Activated naive CD8-positive, alpha-beta T cell treated with anti-CD3 and anti-CD28 coated beads for 36 hours (primary cell): ENCODE measurements around the gene A2ML1. TPM values are rescaled to one million over a fixed set of nuclear protein-coding genes. Genes with fewer than 3 reads are reported as not detected.

ENCODE experiments used
- DNase-seq: peaks from one replicate; pipeline ENCODE4 v3.0.0; 2021
- H3K27ac Mint-ChIP-seq: one replicate; pipeline ENCODE4 v1.8.0; 2022; ENCODE audit warnings: mild to moderate bottlenecking, moderate library complexity, mixed read lengths
- H3K27me3 Mint-ChIP-seq: one replicate; pipeline ENCODE4 v1.8.0; 2022; ENCODE audit warnings: mild to moderate bottlenecking, mixed read lengths
- H3K36me3 Mint-ChIP-seq: one replicate; pipeline ENCODE4 v1.8.0; 2021; ENCODE audit warnings: mild to moderate bottlenecking, mixed read lengths
- H3K4me1 Mint-ChIP-seq: one replicate; pipeline ENCODE4 v1.8.0; 2021; ENCODE audit warnings: mixed read lengths
- H3K4me3 Mint-ChIP-seq: one replicate; pipeline ENCODE4 v1.8.0; 2022; ENCODE audit warnings: mild to moderate bottlenecking, moderate library complexity, mixed read lengths
- H3K9me3 Mint-ChIP-seq: one replicate; pipeline ENCODE4 v1.8.0; 2022; ENCODE audit warnings: mixed read lengths
- total RNA-seq, 2 experiments: library from RNA; stranded (reverse); gene quantifications; one replicate each; pipeline ENCODE4 v1.2.3, GENCODE V29; 2021

Gene A2ML1
- total RNA-seq, 2 experiments from 2014 or later, result not detected

GRCh38 chr12:8860165-8860961 is 37.9 kb downstream of the A2ML1 start:
- Mint-ChIP-seq H3K9me3 (no peaks in the 10 kb centered on the region), H3K36me3 (no peaks in the 10 kb centered on the region), H3K27me3 (peaks cover 4% of the 10 kb centered on the region), H3K4me3 (no peak overlapping the region), H3K27ac (no peak overlapping the region), H3K4me1 (no peaks in the 10 kb centered on the region)
- peak; percentile 15 for DNase-seq

DNA sequence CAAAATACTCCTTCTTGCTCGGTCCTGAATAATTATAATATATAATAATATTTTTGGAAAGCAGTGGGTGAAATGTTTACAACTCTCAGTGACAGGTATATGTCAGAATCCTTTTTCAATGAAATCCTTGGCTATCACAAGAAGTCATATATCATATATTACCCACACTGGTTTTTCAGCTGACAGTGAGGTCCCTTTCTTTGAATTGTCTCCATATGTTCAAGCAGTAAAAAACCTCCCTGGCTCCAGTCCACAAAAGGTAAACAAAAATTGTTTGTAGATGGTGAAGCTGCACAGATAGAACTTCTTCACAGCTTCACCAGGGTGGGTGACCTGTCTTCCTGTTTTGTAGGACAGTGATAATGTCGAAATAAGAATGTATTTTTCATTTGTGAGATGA is 44.0 kb downstream of the A2ML1 start:
- Mint-ChIP-seq H3K36me3 (no peaks in the 10 kb centered on the region), H3K4me3 (no peak overlapping the region), H3K27ac (no peak overlapping the region), H3K9me3 (no peaks in the 10 kb centered on the region), H3K27me3 (peaks cover 4% of the 10 kb centered on the region), H3K4me1 (no peaks in the 10 kb centered on the region)
- no peak for DNase-seq

GRCh38 chr12:8867009-8867408 is 44.6 kb downstream of the A2ML1 start:
- H3K9me3 Mint-ChIP-seq, result no peaks in the 10 kb centered on the region
- no peaks in the 10 kb centered on the region for H3K27me3 Mint-ChIP-seq
- no peak overlapping the region for H3K27ac Mint-ChIP-seq
- H3K4me1 Mint-ChIP-seq, result no peaks in the 10 kb centered on the region
- DNase-seq, result no peak
- H3K36me3 Mint-ChIP-seq, result no peaks in the 10 kb centered on the region
- H3K4me3 Mint-ChIP-seq, result no peak overlapping the region

DNA sequence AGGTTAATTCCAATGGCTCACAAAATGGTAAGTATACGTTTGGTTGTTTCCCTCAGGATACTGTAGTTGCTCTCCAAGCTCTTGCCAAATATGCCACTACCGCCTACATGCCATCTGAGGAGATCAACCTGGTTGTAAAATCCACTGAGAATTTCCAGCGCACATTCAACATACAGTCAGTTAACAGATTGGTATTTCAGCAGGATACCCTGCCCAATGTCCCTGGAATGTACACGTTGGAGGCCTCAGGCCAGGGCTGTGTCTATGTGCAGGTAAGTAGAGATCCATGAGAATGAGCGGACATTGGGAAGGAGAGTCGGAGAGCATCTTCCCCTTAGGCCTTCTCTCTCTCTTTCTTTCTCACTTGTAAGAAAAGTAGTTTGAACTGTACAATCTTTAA is 45.4 kb downstream of the A2ML1 start:
- H3K36me3 Mint-ChIP-seq, result no peaks in the 10 kb centered on the region
- no peak overlapping the region for H3K4me3 Mint-ChIP-seq

DNA sequence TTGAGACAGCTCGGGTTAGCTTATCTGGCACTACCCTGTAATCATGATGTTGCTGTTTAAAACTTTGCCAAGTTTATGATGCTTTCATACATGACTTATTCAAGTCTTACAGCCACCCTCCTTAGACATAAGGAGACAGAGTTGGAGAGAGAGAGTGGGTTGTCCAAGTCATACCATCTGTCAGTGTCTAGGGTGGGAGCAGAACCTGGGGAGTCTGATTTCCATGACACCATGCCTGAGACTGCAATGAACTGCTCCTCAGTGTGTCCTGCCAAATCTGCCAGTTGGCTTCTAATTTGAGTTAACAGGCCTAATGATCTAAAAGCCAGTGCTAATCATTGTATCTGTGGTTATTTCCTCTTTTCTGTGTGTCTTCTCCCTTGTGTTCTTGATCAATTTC is 48.2 kb downstream of the A2ML1 start:
- no peak overlapping the region for H3K27ac Mint-ChIP-seq
- H3K4me1 Mint-ChIP-seq, result no peaks in the 10 kb centered on the region
- H3K36me3 Mint-ChIP-seq, result no peaks in the 10 kb centered on the region

More for the DNA sequence above, 45.4 kb downstream of the A2ML1 start:
- H3K27ac Mint-ChIP-seq, result no peak overlapping the region
- H3K4me1 Mint-ChIP-seq, result no peaks in the 10 kb centered on the region
- no peaks in the 10 kb centered on the region for H3K27me3 Mint-ChIP-seq
- H3K9me3 Mint-ChIP-seq, result no peaks in the 10 kb centered on the region
- no peak for DNase-seq

GRCh38 chr12:8871068-8871467 is 48.6 kb downstream of the A2ML1 start:
- Mint-ChIP-seq H3K27ac (no peak overlapping the region), H3K9me3 (no peaks in the 10 kb centered on the region), H3K36me3 (no peaks in the 10 kb centered on the region), H3K4me1 (no peaks in the 10 kb centered on the region), H3K4me3 (no peak overlapping the region), H3K27me3 (no peaks in the 10 kb centered on the region)
- DNase-seq, result no peak

More for the DNA sequence above, 48.2 kb downstream of the A2ML1 start:
- Mint-ChIP-seq H3K27me3 (no peaks in the 10 kb centered on the region), H3K9me3 (no peaks in the 10 kb centered on the region), H3K4me3 (no peak overlapping the region)
- DNase-seq, result no peak

- Mint-ChIP-seq H3K27me3 (no peaks in the 10 kb centered on the region), H3K36me3 (no peaks in the 10 kb centered on the region), H3K4me1 (peaks cover 7% of the 10 kb centered on the region), H3K9me3 (no peaks in the 10 kb centered on the region), H3K4me3 (no peak overlapping the region), H3K27ac (no peak overlapping the region)
- DNase-seq, result no peak
Observed at GRCh38 chr12:8876887-8877286, 54.5 kb downstream of the A2ML1 start.

DNA sequence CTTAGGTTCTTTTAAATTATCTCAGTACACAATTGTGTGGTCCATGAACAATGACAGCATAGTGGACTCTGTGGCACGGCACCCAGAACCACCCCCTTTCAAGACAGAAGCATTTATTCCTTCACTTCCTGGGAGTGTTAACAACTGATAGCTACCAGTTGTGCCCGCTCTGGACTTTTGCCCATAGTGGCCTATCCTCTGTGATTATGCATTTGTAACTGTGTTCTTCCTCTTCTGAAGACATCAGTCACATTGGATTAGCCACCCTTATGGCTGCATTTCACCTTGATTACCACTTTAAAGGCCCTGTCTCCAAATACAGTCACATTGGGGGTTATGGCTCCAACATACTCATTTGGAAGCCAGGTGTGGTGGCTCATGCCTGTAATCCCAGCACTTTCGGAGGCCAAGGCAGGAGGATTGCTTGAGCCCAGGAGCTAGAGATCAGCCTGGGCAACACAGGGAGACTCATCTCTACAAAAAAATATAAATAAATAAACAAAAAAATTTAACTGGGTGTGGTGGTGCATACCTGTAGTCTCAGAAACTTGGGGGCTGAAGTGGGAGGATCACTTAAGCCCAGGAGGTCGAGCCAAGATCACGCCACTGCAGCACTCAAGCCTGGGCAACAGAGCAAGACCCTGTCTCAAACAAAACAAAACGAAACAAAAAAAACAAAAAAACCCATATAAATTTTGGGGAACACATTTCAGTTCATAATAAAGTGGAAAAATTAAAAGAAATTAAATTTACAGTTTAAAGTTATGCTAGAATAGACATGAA is 64.3 kb downstream of the A2ML1 start:
- no peaks in the 10 kb centered on the region for H3K9me3 Mint-ChIP-seq
- H3K4me1 Mint-ChIP-seq, result peaks cover 6% of the 10 kb centered on the region
- no peaks in the 10 kb centered on the region for H3K36me3 Mint-ChIP-seq
- H3K4me3 Mint-ChIP-seq, result no peak overlapping the region
- no peak overlapping the region for H3K27ac Mint-ChIP-seq
- H3K27me3 Mint-ChIP-seq, result no peaks in the 10 kb centered on the region
- no peak for DNase-seq

DNA sequence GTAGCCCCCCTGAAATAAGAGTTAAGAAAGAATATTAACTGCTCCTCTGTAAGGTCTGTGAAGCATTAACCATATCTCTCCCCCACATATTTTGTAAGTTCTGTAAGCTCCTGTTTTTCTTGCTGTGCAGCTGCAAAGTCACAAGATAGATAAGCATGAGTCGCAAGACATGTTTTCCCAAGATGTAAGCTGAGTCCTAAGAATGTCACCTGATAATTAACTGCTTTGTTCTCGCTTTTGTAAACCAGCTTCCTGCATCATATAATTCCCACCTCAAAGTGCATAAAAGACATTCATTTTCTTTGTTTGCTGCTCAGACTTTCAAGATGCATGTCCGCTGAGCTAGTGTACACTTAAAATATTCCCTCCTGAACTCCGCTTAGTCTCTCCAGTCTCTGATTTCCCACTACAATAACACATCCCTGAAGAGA is 64.9 kb downstream of the A2ML1 start:
- H3K27me3 Mint-ChIP-seq, result no peaks in the 10 kb centered on the region

GRCh38 chr12:8890313-8891085 is 68.1 kb downstream of the A2ML1 start:
- Mint-ChIP-seq H3K4me3 (peak overlapping the region; percentile 80), H3K36me3 (no peaks in the 10 kb centered on the region), H3K27ac (no peak overlapping the region), H3K4me1 (peaks cover 10% of the 10 kb centered on the region), H3K9me3 (no peaks in the 10 kb centered on the region), H3K27me3 (no peaks in the 10 kb centered on the region)
- DNase-seq, result peak; percentile 56

More for the DNA sequence above, 64.9 kb downstream of the A2ML1 start:
- H3K4me1 Mint-ChIP-seq, result peaks cover 6% of the 10 kb centered on the region
- DNase-seq, result no peak
- no peak overlapping the region for H3K27ac Mint-ChIP-seq
- H3K36me3 Mint-ChIP-seq, result no peaks in the 10 kb centered on the region
- H3K4me3 Mint-ChIP-seq, result no peak overlapping the region
- no peaks in the 10 kb centered on the region for H3K9me3 Mint-ChIP-seq

DNA sequence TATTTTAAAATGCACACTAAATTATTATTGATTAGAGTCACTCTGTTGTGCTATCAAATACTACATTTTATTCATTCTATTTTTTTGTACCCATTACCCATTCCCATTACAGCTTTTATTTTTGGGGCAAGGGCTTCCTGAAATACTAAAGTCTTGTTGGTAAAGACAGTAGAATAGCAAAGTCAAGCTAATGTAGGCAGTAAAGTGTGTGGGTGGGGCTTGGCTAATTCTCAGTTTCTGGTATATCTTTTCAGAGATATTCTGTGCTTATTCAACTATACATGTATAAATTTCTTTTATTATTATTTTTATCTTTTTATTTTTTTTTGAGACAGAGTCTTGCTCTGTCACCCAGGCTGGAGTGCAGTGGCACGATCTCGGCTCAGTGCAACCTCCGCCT is 69.6 kb downstream of the A2ML1 start:
- peaks cover 10% of the 10 kb centered on the region for H3K4me1 Mint-ChIP-seq
- H3K27me3 Mint-ChIP-seq, result no peaks in the 10 kb centered on the region
- H3K4me3 Mint-ChIP-seq, result no peak overlapping the region
- no peak overlapping the region for H3K27ac Mint-ChIP-seq
- H3K9me3 Mint-ChIP-seq, result no peaks in the 10 kb centered on the region
- no peak for DNase-seq
- no peaks in the 10 kb centered on the region for H3K36me3 Mint-ChIP-seq

- Mint-ChIP-seq H3K4me3 (no peak overlapping the region), H3K36me3 (no peaks in the 10 kb centered on the region), H3K4me1 (peaks cover 10% of the 10 kb centered on the region), H3K9me3 (no peaks in the 10 kb centered on the region), H3K27ac (no peak overlapping the region), H3K27me3 (no peaks in the 10 kb centered on the region)
- DNase-seq, result no peak
Observed at GRCh38 chr12:8894378-8894777, 72.0 kb downstream of the A2ML1 start.

DNA sequence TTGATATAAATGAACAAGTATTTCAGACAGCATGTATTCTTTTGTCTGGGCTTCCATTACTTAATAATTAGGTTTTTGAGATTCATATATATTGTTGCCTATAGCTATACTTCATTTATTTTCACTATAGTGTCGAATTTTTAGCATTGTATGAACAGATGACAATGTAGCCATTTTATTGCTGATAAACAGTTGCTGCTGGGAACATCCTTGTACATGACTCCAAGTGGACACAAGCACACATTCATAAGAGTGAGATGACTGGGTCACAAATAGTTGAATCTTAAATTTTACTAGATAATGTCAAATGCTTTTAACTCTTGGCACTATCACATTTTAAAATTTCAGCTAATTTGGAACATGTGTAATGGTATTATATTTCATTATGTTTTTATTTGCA is 72.6 kb downstream of the A2ML1 start:
- DNase-seq, result no peak
- Mint-ChIP-seq H3K27ac (no peak overlapping the region), H3K27me3 (no peaks in the 10 kb centered on the region), H3K4me3 (no peak overlapping the region), H3K4me1 (peaks cover 10% of the 10 kb centered on the region), H3K36me3 (no peaks in the 10 kb centered on the region), H3K9me3 (no peaks in the 10 kb centered on the region)

DNA sequence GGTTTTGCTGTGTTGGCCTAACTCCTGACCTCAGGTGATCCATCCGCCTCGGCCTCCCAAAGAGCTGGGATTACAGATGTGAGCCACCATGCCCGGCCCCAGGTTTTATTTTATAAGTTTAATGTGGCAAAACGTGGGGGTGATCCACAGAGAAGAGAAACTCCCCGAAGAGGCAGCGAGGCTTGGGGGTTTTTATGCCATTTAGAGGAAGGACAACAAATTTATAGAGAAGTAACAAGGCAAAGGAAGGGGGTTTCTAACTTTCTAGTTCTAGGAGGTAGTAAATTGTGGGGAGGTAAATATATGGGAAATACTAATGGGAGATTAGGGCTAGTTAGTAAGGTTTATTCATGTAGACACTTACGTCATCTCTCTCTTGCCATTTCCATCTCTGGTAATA is 74.7 kb downstream of the A2ML1 start:
- Mint-ChIP-seq H3K27me3 (no peaks in the 10 kb centered on the region), H3K27ac (no peak overlapping the region), H3K4me1 (peaks cover 5% of the 10 kb centered on the region), H3K4me3 (no peak overlapping the region), H3K36me3 (no peaks in the 10 kb centered on the region), H3K9me3 (no peaks in the 10 kb centered on the region)
- DNase-seq, result no peak

DNA sequence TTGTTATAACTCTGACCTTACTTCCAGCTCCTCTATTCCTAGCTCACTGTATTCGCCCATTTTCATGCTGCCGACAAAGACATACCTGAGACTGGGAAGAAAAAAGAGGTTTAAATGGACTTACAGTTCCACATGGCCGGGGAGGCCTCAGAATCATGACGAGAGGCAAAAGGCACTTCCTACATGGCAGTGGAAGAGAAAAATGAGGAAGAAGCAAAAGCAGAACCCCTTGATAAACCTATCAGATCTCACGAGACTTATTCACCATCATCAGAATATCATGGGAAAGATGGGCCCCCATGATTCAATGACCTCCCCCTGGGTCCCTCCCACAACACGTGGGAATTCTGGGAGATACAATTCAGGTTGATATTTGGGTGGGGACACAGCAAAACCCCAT is 77.4 kb downstream of the A2ML1 start:
- Mint-ChIP-seq H3K36me3 (no peaks in the 10 kb centered on the region), H3K4me1 (peaks cover 3% of the 10 kb centered on the region), H3K27ac (no peak overlapping the region), H3K4me3 (no peak overlapping the region), H3K9me3 (no peaks in the 10 kb centered on the region), H3K27me3 (no peaks in the 10 kb centered on the region)
- no peak for DNase-seq
